ENCODE data around the gene CXCL8.

DNA sequence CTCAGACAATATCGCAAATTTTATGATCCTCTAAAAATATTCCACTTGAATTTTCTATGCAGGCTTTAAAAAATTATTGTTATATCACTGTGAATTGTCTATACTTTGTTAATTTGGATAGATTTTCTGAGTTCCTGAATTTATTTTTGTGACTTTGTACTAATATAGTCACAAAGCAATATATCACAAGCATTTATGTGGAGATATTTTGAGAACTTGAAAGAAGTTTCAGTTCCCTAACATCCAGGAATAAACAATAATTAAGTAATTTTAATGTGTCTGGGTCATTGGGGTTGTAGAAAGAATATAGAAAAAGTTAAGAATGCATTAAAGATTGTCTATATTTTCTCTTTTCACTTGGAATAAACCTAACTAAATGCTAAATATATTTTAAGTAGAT lies 32.0 kb downstream of the CXCL8 start:
- TF ChIP-seq POLR2A (IDR thresholded peaks at IDR 0.05) = no peak
- no peak for TF ChIP-seq CTCF (IDR thresholded peaks at IDR 0.05)
